HTERT RPE-1 (cell line): ENCODE measurements around the gene GTF3C5.
"Not testable (repeated sequence)": the region's sequence is repeated elsewhere in the genome, so short reads cannot be mapped to it uniquely, and the experiment has no call there.

Experiments
- in situ Hi-C: fragments of 300-500 bp; cut with MboI; formaldehyde crosslinking; loops from 4 replicates; pipeline ENCODE4 v1.14.3; 2020; ENCODE audit warnings: low sequenced_read_pairs

The GTF3C5 gene

DNA sequence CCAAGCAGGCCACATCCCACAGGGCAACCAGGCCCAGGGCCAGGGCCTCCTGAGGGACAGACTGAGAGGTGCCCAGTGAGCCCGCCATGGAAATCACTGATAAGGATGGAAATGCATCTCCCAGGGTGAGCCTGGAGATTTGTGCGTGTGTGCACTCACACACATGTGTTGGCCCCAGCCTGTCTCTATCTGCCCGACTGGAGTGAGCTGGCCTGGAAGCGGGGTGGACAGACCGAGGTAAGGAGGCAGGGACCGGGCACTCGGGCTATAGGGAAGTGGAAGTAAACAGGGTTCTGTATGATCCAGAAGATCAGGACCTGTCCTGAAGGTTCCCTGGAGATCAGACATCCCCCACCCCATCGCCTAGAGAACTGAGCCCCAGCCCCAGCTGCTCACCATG lies 34.9 kb upstream of the GTF3C5 start:
- in situ Hi-C loops = no loop called here

DNA sequence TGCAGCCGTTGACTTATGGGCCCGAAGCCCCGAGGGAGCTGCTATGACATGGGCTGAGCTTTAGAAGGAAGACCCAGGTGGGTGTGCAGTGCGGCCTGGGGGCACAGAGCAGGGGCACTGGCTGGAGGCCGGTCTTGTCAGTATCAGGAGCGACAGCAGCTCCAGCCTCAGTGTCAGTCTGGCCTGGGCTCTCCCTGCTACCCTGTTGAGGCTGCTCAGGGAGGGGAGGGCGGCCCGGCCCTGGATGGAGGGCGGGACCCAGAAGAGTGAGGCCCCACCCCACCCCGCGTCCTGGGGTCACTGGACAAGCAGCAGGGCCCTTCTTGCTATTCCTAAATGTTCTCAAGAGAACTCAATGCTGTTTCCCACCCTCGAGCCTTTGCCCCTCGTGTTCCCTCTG lies 34.3 kb upstream of the GTF3C5 start:
- in situ Hi-C loops = no loop called here

GRCh38 chr9:132997591-132997990 lies 33.2 kb upstream of the GTF3C5 start:
- in situ Hi-C loops = no loop called here

DNA sequence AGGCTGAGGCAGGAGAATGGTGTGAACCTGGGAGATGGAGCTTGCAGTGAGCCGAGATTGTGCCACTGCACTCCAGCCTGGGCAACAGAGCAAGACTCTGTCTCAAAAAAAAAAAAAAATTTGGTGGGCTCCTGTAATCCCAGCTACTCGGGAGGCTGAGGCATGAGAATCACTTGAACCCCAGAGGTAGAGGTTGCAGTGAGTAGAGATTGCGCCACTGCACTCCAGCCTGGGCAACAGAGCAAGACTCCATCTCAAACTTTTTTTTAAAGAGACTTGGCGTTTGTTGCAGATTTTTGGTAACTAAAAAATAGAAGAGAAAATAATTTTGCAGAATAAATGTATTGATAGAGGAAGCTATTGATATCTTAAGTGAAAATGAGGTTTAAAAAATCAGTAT lies 32.6 kb upstream of the GTF3C5 start:
- in situ Hi-C loops = not testable (repeated sequence)

DNA sequence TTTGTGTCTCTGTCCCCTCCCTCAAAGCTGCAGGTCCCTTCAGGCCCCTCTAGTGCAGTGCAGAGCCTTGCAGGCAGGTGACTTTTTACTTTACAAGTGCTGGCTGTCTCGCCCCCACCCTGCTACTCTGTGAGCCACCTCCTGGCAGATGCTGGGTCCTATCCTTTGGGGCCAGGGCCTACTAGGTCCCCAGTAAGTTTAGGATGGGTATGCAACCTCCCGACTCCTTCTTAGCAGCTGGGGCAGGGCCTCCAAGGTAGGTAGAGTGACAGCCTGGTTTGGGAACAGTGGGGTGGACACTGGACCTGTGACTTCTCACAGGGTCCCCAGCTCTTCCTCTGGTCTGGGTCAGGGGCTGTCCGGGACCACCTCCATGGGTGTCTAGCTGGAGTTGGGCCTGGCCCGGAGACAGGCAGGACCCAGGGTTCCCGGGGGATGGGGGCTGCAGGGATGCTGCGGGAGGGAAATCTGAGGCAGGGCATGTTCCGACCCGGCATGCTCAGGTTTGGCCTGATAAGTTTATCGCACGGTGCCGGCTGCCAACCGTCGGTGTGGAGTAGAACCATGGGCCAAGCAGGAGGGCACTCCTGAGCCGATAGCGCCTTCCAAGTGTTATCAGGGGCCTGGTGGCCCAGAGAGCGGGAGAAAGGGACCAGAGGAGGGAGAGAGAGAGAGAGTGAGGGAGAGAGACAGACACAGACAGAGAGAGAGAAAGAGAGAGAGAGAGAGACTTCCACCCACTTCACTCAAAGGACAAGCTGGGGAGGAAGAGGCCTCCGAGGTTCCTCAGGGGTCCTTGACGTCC lies 31.8 kb upstream of the GTF3C5 start:
- in situ Hi-C loops = no loop called here

- in situ Hi-C loops = no loop called here
Observed at GRCh38 chr9:133002147-133003070, 28.4 kb upstream of the GTF3C5 start.

- in situ Hi-C loops = no loop called here
Observed at GRCh38 chr9:133003071-133003461, 27.7 kb upstream of the GTF3C5 start.

GRCh38 chr9:133003671-133004090 lies 27.1 kb upstream of the GTF3C5 start:
- in situ Hi-C loops = no loop called here

DNA sequence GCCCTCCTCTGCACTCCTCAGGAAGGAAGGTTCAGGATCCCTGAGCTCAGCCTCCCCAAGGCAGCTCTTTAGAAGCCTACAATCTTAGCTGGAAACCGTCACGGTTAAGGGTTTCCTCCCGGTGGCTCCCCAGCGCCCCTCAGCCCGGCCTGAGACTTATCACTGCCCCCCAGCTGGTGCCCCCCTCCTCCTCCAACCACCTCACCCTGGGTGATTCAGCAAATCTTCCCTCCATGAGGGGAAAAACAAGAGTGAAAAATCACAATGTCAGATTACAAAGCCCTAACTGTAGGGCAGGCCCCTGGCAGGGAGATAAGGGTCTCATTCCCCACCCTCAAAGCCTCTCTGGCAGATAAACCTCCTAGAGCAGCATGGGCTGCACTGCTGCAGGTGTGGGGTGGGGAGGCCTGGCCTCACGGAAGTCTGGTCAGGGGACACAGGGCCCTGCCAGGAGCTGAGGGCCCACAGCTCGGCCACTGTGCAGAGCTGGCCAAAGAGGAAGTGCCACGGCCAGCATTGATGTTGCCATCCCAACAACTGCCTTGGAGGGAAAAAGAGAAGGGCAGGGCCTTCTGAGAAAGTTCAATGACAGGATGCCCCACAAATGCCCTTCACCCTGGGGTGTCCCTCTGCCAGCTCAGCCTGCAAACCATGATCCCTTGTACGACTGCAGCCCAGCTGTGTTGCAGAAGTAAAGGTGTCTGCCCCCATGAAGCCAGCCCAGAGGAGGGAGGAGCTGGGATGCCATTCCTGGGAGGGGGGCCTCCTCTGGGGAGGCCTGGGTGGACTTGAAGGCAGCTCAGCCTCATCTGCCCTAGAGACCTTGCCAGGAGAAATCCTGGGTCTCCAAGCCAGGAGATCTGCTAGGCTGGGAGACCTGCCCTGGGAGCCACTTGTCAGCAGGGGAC lies 26.5 kb upstream of the GTF3C5 start:
- in situ Hi-C loops = no loop called here

DNA sequence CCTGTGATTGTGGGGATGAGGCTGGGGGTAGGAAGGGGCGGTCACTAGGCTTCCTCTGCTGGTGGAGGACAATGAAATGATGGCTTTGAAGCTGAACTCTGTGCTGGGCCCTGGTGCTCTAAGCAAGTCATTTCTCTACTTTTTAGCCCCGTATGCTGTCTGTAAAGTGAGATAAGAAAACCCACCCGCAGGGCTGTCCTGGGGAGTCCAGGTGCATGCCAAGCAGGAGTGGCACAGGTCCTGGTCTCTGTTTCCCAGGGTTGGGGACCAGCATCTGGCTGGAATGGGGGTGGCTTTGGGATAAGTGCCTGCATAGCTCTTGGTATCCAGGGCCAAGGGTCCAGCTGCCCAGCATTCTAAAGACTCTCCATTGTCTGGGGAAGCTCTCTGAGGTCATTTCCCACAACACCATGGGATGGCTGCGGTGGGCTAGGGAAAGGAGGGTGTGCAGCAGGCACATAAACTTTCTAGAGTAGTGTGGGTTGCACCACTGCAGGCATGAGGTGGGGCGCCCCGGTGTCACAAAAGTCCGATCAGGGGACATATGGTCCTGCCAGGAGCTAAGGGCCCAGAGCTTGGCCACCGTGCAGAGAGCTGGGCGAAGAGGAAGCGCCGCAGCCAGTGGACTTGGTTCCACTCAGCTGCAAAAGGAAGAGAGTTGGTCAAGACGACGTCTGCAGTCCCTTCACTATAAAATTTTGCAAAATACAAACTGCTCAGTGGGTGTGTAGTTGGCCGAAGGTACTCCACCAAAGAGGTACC lies 25.6 kb upstream of the GTF3C5 start:
- in situ Hi-C loops = no loop called here

- in situ Hi-C loops = no loop called here
Observed at GRCh38 chr9:133005957-133006356, 24.8 kb upstream of the GTF3C5 start.

DNA sequence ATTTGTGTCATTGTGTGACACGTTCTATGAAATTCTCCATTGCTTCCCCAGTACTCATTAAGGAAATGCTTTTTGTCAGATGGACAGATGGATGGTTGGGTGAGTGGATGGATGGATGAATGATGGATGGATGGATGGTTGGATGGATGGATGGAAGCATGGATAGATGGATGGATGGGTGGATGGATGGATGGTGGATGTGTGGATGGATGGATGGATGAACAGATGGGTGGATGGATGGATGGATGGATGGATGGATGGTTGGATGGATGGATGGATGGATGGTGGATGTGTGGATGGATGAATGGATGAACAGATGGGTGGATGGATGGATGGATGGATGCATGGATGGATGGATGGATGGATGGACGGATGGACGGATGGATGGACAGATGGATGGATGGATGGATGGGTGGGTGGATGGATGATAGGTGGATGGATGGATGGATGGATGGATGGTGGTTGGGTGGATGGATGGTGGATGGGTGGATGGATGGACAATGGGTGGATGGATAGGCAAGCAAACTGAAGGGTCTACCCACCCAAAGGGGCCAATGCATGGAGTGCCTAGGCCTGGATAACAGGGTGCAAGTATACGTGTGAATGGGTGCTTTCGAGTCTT lies 24.0 kb upstream of the GTF3C5 start:
- in situ Hi-C loops = no loop called here

GRCh38 chr9:133008406-133008805 lies 22.4 kb upstream of the GTF3C5 start:
- in situ Hi-C loops = no loop called here

- in situ Hi-C loops = no loop called here
Observed at GRCh38 chr9:133008824-133009223, 22.0 kb upstream of the GTF3C5 start.

DNA sequence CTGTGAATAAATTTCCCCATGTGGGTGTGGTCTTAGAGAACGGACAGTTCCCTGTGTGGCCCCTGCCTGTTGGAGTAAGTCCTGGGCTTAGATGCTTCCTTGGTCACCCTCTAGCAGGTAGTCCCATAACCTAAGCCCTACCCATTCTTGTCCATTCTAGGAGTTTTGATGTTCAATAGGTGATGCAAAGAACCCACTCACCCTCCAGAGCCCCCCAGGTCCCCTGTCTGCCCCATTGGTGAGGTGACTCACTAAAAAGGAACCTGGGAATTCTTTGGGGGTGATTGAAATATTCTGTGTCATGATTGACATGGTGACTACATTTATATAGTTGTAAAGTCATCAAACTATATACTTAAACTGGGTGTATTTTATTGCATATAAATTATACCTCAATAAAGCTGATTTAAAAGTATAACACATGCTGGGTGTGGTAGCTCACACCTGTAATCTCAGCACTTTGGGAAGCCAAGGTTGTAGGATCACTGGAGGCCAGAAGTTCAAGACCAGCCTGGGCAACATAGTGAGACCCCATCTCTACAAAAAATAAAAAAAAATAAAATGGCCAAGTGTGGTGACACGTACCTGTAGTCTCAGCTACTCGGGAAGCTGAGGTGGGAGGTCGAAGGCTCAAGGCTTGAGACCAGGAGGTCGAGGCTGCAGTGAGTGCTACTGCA lies 20.8 kb upstream of the GTF3C5 start:
- in situ Hi-C loops = no loop called here

- in situ Hi-C loops = no loop called here
Observed at GRCh38 chr9:133014696-133015095, 16.1 kb upstream of the GTF3C5 start.

GRCh38 chr9:133023117-133023890 lies 7.5 kb upstream of the GTF3C5 start:
- in situ Hi-C loops = no loop called here

GRCh38 chr9:133026426-133026825 lies 4.4 kb upstream of the GTF3C5 start:
- in situ Hi-C loops = no loop called here
